IPS-20b (cell line): ENCODE measurements around the gene CHD6.

Experiments used
- H3K27ac ChIP-seq: one replicate; pipeline ENCODE4 v1.5.1; 2013; ENCODE audit warnings: low read length
- H3K27me3 ChIP-seq: 2 replicates; pipeline ENCODE4 v1.6.1; 2013; ENCODE audit warnings: mild to moderate bottlenecking, low read length, inconsistent platforms; ENCODE audit not compliant: insufficient read depth
- H3K36me3 ChIP-seq: 2 replicates; pipeline ENCODE4 v1.6.1; 2013; ENCODE audit warnings: low read depth, mild to moderate bottlenecking, inconsistent platforms, low read length, moderate library complexity; ENCODE audit not compliant: insufficient read depth
- H3K4me1 ChIP-seq: 2 replicates; pipeline ENCODE4 v1.6.1; 2013; ENCODE audit warnings: mild to moderate bottlenecking, control low read depth, inconsistent platforms, low read length, moderate library complexity; ENCODE audit not compliant: insufficient read depth
- H3K4me3 ChIP-seq: 2 replicates; pipeline ENCODE4 v1.5.1; 2013; ENCODE audit warnings: mild to moderate bottlenecking, low read length, inconsistent platforms
- H3K9ac ChIP-seq: 2 replicates; pipeline ENCODE4 v1.6.1; 2013; ENCODE audit warnings: low read depth, mild to moderate bottlenecking, inconsistent platforms, low read length, moderate library complexity
- H3K9me3 ChIP-seq: 2 replicates; pipeline ENCODE4 v1.6.1; 2013; ENCODE audit warnings: mild to moderate bottlenecking, low read depth, low read length, inconsistent platforms; ENCODE audit not compliant: insufficient read depth

The CHD6 gene

GRCh38 chr20:41621971-41622370 is 3.8 kb upstream of the CHD6 start:
- Histone ChIP-seq H3K4me3 (no peak overlapping the region), H3K36me3 (no peaks in the 10 kb centered on the region), H3K4me1 (peaks cover 9% of the 10 kb centered on the region; the same call in 1 of the 2 replicates), H3K9ac (no peak overlapping the region), H3K9me3 (no peaks in the 10 kb centered on the region), H3K27me3 (no peaks in the 10 kb centered on the region; the same call in 1 of the 2 replicates), H3K27ac (no peak overlapping the region)

- Histone ChIP-seq H3K9me3 (no peaks in the 10 kb centered on the region), H3K4me1 (peaks cover 14% of the 10 kb centered on the region; the same call in 1 of the 2 replicates), H3K36me3 (no peaks in the 10 kb centered on the region), H3K9ac (no peak overlapping the region), H3K4me3 (no peak overlapping the region), H3K27me3 (no peaks in the 10 kb centered on the region; the same call in 1 of the 2 replicates), H3K27ac (no peak overlapping the region)
These were observed 3.2 kb upstream of the CHD6 start for GRCh38 chr20:41621421-41621820.

- Histone ChIP-seq H3K4me3 (peak overlapping the region; percentile 71), H3K9ac (peak overlapping the region; percentile 68; the same call in 1 of the 2 replicates)
These were observed 1.4 kb upstream of the CHD6 start for GRCh38 chr20:41619360-41620100.

GRCh38 chr20:41618807-41619311 is 682 bp upstream of the CHD6 start:
- Histone ChIP-seq H3K36me3 (no peaks in the 10 kb centered on the region), H3K9me3 (no peaks in the 10 kb centered on the region), H3K27ac (no peak overlapping the region), H3K4me1 (peaks cover 38% of the 10 kb centered on the region), H3K27me3 (no peaks in the 10 kb centered on the region; the same call in 1 of the 2 replicates), H3K9ac (peak overlapping the region; percentile 68; the same call in 1 of the 2 replicates), H3K4me3 (peak overlapping the region; percentile 71)

More at GRCh38 chr20:41619360-41620100, 1.4 kb upstream of the CHD6 start:
- H3K4me1 ChIP-seq: peaks cover 32% of the 10 kb centered on the region
- no peak overlapping the region for H3K27ac ChIP-seq
- no peaks in the 10 kb centered on the region for H3K36me3 ChIP-seq
- no peaks in the 10 kb centered on the region for H3K9me3 ChIP-seq
- no peaks in the 10 kb centered on the region; the same call in 1 of the 2 replicates for H3K27me3 ChIP-seq

GRCh38 chr20:41617059-41617901 is 897 bp downstream of the CHD6 start:
- Histone ChIP-seq H3K4me3 (peak overlapping the region; percentile 96), H3K9me3 (no peaks in the 10 kb centered on the region), H3K9ac (peak overlapping the region; percentile 90), H3K27ac (peak overlapping the region; percentile 18), H3K36me3 (no peaks in the 10 kb centered on the region), H3K27me3 (no peaks in the 10 kb centered on the region; the same call in 1 of the 2 replicates), H3K4me1 (peaks cover 44% of the 10 kb centered on the region)

GRCh38 chr20:41616228-41616627 is 1.9 kb downstream of the CHD6 start:
- H3K36me3 ChIP-seq: no peaks in the 10 kb centered on the region
- H3K9ac ChIP-seq: no peak overlapping the region
- H3K4me1 ChIP-seq: peaks cover 44% of the 10 kb centered on the region
- H3K27ac ChIP-seq: no peak overlapping the region
- H3K27me3 ChIP-seq: no peaks in the 10 kb centered on the region; the same call in 1 of the 2 replicates
- no peaks in the 10 kb centered on the region for H3K9me3 ChIP-seq
- H3K4me3 ChIP-seq: peak overlapping the region; percentile 96; the same call in 1 of the 2 replicates

DNA sequence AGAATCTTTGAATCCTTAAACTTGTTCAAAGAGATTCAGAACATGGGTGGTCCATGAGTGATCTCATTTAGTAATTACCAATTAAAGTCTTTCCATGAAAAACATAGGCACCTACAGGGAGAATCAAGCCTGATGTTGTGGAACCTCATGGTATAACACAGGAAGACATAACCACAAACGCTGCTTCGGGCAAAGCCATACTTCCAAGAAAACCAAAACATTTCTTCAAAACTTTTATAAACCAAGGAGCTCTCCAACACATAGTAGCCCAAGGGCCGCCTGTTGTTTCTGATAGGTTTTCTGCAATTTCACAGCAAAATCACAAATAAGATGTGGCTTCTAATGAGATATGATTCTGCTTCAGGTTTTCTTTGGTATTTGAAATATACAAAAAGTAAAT is 2.5 kb downstream of the CHD6 start:
- H3K9me3 ChIP-seq: no peaks in the 10 kb centered on the region
- no peak overlapping the region for H3K9ac ChIP-seq
- peaks cover 44% of the 10 kb centered on the region for H3K4me1 ChIP-seq
- no peaks in the 10 kb centered on the region; the same call in 1 of the 2 replicates for H3K27me3 ChIP-seq
- H3K36me3 ChIP-seq: no peaks in the 10 kb centered on the region
- no peak overlapping the region for H3K27ac ChIP-seq
- H3K4me3 ChIP-seq: peak overlapping the region; percentile 1; the same call in 1 of the 2 replicates

GRCh38 chr20:41615110-41615509 is 3.1 kb downstream of the CHD6 start:
- H3K9me3 ChIP-seq: no peaks in the 10 kb centered on the region
- H3K4me3 ChIP-seq: peak overlapping the region; percentile 1; the same call in 1 of the 2 replicates
- H3K36me3 ChIP-seq: no peaks in the 10 kb centered on the region
- no peaks in the 10 kb centered on the region; the same call in 1 of the 2 replicates for H3K27me3 ChIP-seq
- peaks cover 44% of the 10 kb centered on the region for H3K4me1 ChIP-seq
- H3K9ac ChIP-seq: no peak overlapping the region; the same call in 1 of the 2 replicates
- H3K27ac ChIP-seq: no peak overlapping the region

DNA sequence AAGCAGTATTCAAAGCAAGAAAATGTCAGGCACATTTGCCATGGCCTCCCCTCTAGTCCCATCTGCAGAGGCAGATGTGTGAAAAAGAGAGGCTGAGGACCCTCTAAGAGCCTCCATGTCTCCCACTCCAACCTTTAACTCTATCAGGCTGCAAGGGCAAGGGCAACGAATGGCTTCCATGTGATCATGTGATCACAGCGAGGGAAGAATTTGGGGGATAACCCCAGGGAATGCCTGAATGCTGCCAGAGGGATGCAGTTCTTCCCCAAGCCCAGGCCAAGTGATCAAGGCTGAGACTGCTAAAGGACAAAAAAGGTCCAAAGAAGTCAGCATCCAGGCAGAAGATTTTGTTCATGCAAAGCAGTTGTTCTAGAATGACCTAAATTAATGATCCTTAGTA is 4.9 kb downstream of the CHD6 start:
- Histone ChIP-seq H3K36me3 (no peaks in the 10 kb centered on the region), H3K4me3 (peak overlapping the region; percentile 3; the same call in 1 of the 2 replicates), H3K9me3 (no peaks in the 10 kb centered on the region), H3K9ac (no peak overlapping the region), H3K27me3 (no peaks in the 10 kb centered on the region), H3K4me1 (peaks cover 38% of the 10 kb centered on the region), H3K27ac (peak overlapping the region; percentile 1)

DNA sequence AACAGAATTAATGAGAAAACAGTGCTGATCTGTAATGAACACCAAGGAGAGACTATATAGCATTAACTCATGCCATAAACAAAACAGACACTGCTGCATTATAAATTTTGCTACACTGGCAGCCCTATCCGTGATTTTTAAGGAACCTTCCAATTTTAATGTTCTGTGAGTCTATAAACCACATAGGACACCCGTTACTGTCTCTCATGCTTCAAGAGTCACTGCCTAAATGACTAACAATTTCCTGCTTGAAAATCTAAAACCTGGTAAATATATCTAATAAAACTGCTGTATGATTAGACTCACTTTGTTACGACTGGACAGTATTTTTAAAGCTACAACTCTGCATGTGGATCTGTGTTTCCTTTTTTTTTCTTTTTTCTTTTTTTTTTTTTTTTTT is 8.7 kb downstream of the CHD6 start:
- Histone ChIP-seq H3K4me1 (peaks cover 12% of the 10 kb centered on the region), H3K9me3 (no peaks in the 10 kb centered on the region), H3K27me3 (no peaks in the 10 kb centered on the region), H3K36me3 (no peaks in the 10 kb centered on the region), H3K27ac (no peak overlapping the region), H3K9ac (no peak overlapping the region), H3K4me3 (no peak overlapping the region)

GRCh38 chr20:41608606-41609005 is 9.6 kb downstream of the CHD6 start:
- Histone ChIP-seq H3K36me3 (no peaks in the 10 kb centered on the region), H3K27ac (no peak overlapping the region), H3K4me1 (peaks cover 5% of the 10 kb centered on the region; the same call in 1 of the 2 replicates), H3K27me3 (no peaks in the 10 kb centered on the region), H3K4me3 (no peak overlapping the region), H3K9ac (no peak overlapping the region), H3K9me3 (no peaks in the 10 kb centered on the region)
